Caki2 (cell line): Measurements from ENCODE around the gene CAPN11. TPM values are rescaled to one million over a fixed set of nuclear protein-coding genes. Genes with fewer than 3 reads are reported as not detected.
A peak's percentile ranks its signal among the peaks of the same experiment; 100 is the strongest.
"Not testable (repeated sequence)": the region's sequence is repeated elsewhere in the genome, so short reads cannot be mapped to it uniquely, and the experiment has no call there.

Experiments
- DNase-seq: peaks from one replicate; pipeline ENCODE4 v3.0.0-alpha.2; 2015; ENCODE audit warnings: low read depth
- in situ Hi-C: cut with HindIII; loops from 2 replicates; pipeline ENCODE4 v1.10.0; 2016; ENCODE audit warnings: low sequenced_read_pairs, low pct_unique_long_range_greater_than_20kb, mixed read lengths
- total RNA-seq: library from RNA; depleted of rRNA; stranded (reverse); fragments of >200 nt; shearing (Covaris generic); gene quantifications from 2 replicates; pipeline ENCODE4 v1.2.3, GENCODE V29; 2014; ENCODE audit warnings: low replicate concordance

Gene CAPN11
- total RNA-seq, 1 experiment from 2014 or later, result not detected

- in situ Hi-C loops, result no loop called here
- no peak for DNase-seq
These were observed 32.1 kb downstream of the CAPN11 start for GRCh38 chr6:44190715-44191114.

DNA sequence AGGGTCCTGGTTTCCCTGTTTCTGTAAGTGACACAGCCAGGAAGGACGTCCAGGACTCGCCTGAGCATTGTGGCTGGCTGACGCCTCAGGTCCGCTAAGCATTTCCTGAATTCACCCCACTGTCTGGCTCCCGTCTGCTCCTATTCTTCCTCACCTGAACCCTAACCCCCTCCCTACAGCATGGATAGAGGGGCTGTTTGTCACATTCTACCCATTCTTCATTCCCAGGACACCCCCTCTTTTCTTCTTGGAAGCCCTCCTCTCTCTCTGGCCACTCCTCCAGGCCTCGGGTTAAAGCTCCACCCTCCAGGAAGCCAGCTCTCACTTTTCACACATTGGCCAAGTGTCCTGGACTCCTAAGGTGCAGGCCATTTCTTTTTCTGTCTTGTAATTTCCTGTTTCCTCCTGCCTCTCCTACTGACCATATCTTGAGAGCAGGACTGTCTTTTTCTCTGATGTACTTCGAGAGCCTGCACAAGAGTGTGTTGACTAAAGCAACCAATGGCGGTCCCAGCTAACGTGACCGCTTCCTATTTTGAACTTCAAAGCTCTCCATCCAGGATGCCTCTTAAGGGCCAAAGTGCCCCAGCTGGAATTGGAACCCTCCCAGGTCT, 33.9 kb downstream of the CAPN11 start:
- DNase-seq, result no peak
- in situ Hi-C loops, result no loop called here

- DNase-seq, result no peak
- in situ Hi-C loops, result no loop called here
These were observed 34.8 kb downstream of the CAPN11 start for GRCh38 chr6:44193307-44193910.

GRCh38 chr6:44194326-44194725, 35.7 kb downstream of the CAPN11 start:
- in situ Hi-C loops, result no loop called here
- DNase-seq, result no peak

- in situ Hi-C loops, DNase-seq: not testable (repeated sequence)
These were observed 37.7 kb downstream of the CAPN11 start for GRCh38 chr6:44196351-44196750.

GRCh38 chr6:44198684-44199083, 40.1 kb downstream of the CAPN11 start:
- in situ Hi-C loops, result no loop called here
- no peak for DNase-seq

DNA sequence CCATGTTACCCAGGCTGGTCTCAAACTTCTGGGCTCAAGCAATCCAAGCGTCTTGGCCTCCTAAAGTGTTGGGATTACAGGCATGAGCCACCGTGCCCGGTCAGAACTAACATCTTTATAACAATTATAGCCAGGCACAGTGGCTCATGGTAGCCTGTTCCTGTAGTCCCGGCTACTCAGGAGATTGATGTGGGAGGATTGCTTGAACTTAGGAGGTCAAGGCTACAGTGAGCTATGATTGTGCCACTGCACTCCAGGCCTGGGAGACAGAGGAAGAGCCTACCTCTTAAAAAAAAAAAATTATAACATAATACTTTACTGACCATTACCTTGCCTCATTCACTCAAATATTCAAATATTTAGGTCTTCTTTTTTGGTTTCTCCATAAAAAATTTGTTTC, 41.3 kb downstream of the CAPN11 start:
- no peak for DNase-seq
- in situ Hi-C loops, result no loop called here

GRCh38 chr6:44201200-44201599, 42.6 kb downstream of the CAPN11 start:
- no peak for DNase-seq
- in situ Hi-C loops, result no loop called here

GRCh38 chr6:44201638-44202303, 43.2 kb downstream of the CAPN11 start:
- no peak for DNase-seq
- in situ Hi-C loops, result no loop called here

- in situ Hi-C loops, result no loop called here
- DNase-seq, result no peak
These were observed 43.8 kb downstream of the CAPN11 start for GRCh38 chr6:44202332-44202971.

GRCh38 chr6:44202972-44203750, 44.5 kb downstream of the CAPN11 start:
- no peak for DNase-seq
- in situ Hi-C loops, result no loop called here

DNA sequence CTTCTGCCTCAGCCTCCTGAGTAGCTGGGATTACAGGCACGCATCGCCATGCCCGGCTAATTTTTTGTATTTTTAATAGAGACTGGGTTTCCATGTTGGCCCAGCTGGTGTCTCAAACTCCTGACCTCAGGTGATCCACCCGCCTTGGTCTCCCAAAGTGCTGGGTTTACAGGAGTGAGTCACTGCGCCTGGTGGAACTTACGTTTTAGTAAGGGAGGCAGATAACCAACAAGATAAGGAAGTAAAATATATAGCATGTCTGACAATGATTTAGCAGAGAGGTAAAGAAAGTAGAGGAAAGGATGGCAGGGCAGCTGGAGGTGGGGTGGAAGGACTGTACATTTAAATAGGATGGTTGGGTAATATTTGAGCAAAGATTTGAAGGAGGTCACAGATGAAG, 45.3 kb downstream of the CAPN11 start:
- DNase-seq, result no peak
- in situ Hi-C loops, result no loop called here

GRCh38 chr6:44207966-44208365, 49.3 kb downstream of the CAPN11 start:
- in situ Hi-C loops, result no loop called here

DNA sequence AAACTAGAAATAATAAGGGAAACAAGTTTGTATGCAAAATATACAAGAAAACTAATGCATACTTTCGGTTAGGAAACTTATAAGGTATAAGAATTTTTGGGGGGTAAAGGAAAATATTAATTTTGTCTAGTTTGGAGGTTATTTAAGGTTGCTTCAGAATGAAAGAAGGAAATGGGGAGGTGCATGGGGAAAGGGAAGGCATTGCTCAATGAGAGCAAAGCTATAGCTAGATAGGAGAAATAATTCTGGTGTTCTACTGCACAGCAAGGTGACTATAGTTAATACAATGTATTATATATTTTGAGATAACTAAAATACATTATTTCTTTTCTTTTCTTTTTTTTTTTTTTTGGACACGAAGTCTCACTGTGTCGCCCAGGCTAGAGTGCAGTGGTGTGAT, 52.7 kb downstream of the CAPN11 start:
- no peak for DNase-seq
- in situ Hi-C loops, result no loop called here

More at GRCh38 chr6:44207966-44208365, 49.3 kb downstream of the CAPN11 start:
- no peak for DNase-seq

- in situ Hi-C loops, result no loop called here
- DNase-seq, result no peak
These were observed 55.7 kb downstream of the CAPN11 start for GRCh38 chr6:44214307-44214706.

DNA sequence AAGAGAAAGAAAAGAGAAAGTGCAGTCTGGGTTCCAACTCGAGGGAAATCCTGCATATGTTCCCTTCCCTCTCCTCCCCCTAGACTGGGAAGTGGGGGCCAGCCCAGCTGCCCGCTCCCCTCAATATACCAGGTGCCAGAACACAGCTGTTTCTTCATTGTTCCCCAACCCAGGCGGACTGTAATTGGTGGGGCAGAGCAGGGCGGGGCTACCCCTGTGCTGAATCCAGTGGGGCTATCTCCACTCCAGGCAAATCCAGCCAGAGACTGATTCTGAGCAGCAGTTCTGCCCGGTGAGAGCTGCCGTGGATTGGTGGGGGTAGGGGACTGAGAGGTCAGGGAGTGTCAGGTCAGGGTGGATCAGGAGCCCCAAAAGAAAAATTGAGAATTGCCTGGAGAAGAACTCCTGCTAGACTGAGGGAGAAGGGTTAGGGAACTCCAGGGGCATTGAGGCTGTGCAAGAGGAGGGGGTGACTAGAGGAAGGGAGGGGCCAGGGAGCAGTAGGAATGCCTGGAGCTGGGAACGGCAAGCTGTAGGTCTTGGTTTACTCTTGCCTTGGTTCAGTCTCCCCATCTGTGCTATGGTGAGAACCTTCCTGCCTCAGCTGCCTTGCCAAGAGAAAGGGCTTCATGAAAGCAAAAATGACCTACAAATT, 58.2 kb downstream of the CAPN11 start, which contains the start of gene MYMX:
Gene MYMX, plus strand, starts transcription at position 250 of the 655 bp plus-strand sequence. CDS start 546 bp downstream, outside the sequence.
- in situ Hi-C loops, result no loop called here
- no peak for DNase-seq

- in situ Hi-C loops, result no loop called here
- peak; percentile 19 for DNase-seq
These were observed 58.9 kb downstream of the CAPN11 start for GRCh38 chr6:44217332-44218143.
